H9 (cell line): ENCODE results near the gene DSCAM. TPM values are rescaled to one million over a fixed set of nuclear protein-coding genes. Genes with fewer than 3 reads are reported as not detected.

Source experiments
- DNase-seq: peaks from one replicate; pipeline ENCODE4 v3.0.0-alpha.2; 2017
- H2AFZ ChIP-seq: one replicate; pipeline ENCODE4 v1.6.1; 2013; ENCODE audit warnings: mild to moderate bottlenecking, low read length, control low read depth, moderate library complexity
- H2AK5ac ChIP-seq: 2 replicates; pipeline ENCODE4 v1.6.1; 2013; ENCODE audit warnings: low read length, control low read depth, mixed read lengths; ENCODE audit not compliant: insufficient read length
- H2BK120ac ChIP-seq: one replicate; pipeline ENCODE4 v1.6.1; 2013; ENCODE audit warnings: low read depth, mild to moderate bottlenecking, low read length, control low read depth, inconsistent platforms; ENCODE audit not compliant: poor library complexity, severe bottlenecking
- H2BK12ac ChIP-seq: 2 replicates; pipeline ENCODE4 v1.6.1; 2013; ENCODE audit warnings: low read length, control low read depth, mixed read lengths, low read depth; ENCODE audit not compliant: insufficient read length
- H2BK15ac ChIP-seq: 2 replicates; pipeline ENCODE4 v1.6.1; 2013; ENCODE audit warnings: low read depth, low read length, control low read depth
- H2BK20ac ChIP-seq: one replicate; pipeline ENCODE4 v1.6.1; 2013; ENCODE audit warnings: low read depth, mild to moderate bottlenecking, low read length, control low read depth, inconsistent platforms; ENCODE audit not compliant: poor library complexity, severe bottlenecking
- H2BK5ac ChIP-seq: 2 replicates; pipeline ENCODE4 v1.6.1; 2013; ENCODE audit warnings: low read length, control low read depth, mixed read lengths; ENCODE audit not compliant: insufficient read length
- H3K14ac ChIP-seq: 2 replicates; pipeline ENCODE4 v1.6.1; 2013; ENCODE audit warnings: low read length, control low read depth; ENCODE audit not compliant: insufficient read depth
- H3K18ac ChIP-seq: 2 replicates; pipeline ENCODE4 v1.6.1; 2013; ENCODE audit warnings: low read depth, mild to moderate bottlenecking, mixed read lengths, low read length, control low read depth; ENCODE audit not compliant: insufficient read length
- H3K23ac ChIP-seq: 2 replicates; pipeline ENCODE4 v1.6.1; 2013; ENCODE audit warnings: low read length, control low read depth, mixed read lengths, low read depth; ENCODE audit not compliant: insufficient read length
- H3K23me2 ChIP-seq: 2 replicates; pipeline ENCODE4 v1.6.1; 2013; ENCODE audit warnings: low read depth, mild to moderate bottlenecking, mixed read lengths, low read length, control low read depth; ENCODE audit not compliant: insufficient read length, poor library complexity, severe bottlenecking
- H3K27ac ChIP-seq: 2 replicates; pipeline ENCODE4 v1.5.1; 2013; ENCODE audit warnings: low read length, control low read depth, mixed read lengths, low read depth; ENCODE audit not compliant: insufficient read length
- H3K27me3 ChIP-seq: 2 replicates; pipeline ENCODE4 v1.6.1; 2013; ENCODE audit warnings: low read length, control low read depth, inconsistent platforms; ENCODE audit not compliant: insufficient read depth
- H3K4ac ChIP-seq: 2 replicates; pipeline ENCODE4 v1.6.1; 2013; ENCODE audit warnings: low read depth, mild to moderate bottlenecking, control low read depth, inconsistent platforms, low read length, moderate library complexity
- H3K4me1 ChIP-seq: 2 replicates; pipeline ENCODE4 v1.6.1; 2013; ENCODE audit warnings: low read length, control low read depth, inconsistent platforms; ENCODE audit not compliant: insufficient read depth
- H3K4me2 ChIP-seq: 2 replicates; pipeline ENCODE4 v1.6.1; 2013; ENCODE audit warnings: low read length, control low read depth, mixed read lengths; ENCODE audit not compliant: insufficient read length, insufficient read depth
- H3K56ac ChIP-seq: 2 replicates; pipeline ENCODE4 v1.6.1; 2013; ENCODE audit warnings: low read depth, mild to moderate bottlenecking, mixed read lengths, low read length, control low read depth; ENCODE audit not compliant: insufficient read length
- H3K79me1 ChIP-seq: 2 replicates; pipeline ENCODE4 v1.6.1; 2013; ENCODE audit warnings: low read depth, mild to moderate bottlenecking, moderate library complexity, low read length, control low read depth, inconsistent platforms; ENCODE audit not compliant: insufficient read depth, poor library complexity, severe bottlenecking
- H3K79me2 ChIP-seq: 2 replicates; pipeline ENCODE4 v1.6.1; 2013; ENCODE audit warnings: low read length, control low read depth, inconsistent platforms; ENCODE audit not compliant: insufficient read depth
- H3K9ac ChIP-seq: 2 replicates; pipeline ENCODE4 v1.6.1; 2013; ENCODE audit warnings: low read length, control low read depth, mixed read lengths; ENCODE audit not compliant: insufficient read length; ENCODE audit errors: extremely low read depth
- H3K9me3 ChIP-seq: one replicate; pipeline ENCODE4 v1.6.1; 2013; ENCODE audit warnings: low read depth, low read length, inconsistent platforms; ENCODE audit not compliant: control insufficient read depth
- H3T11ph ChIP-seq: one replicate; pipeline ENCODE4 v1.6.1; 2013; ENCODE audit warnings: mild to moderate bottlenecking, low read length, control low read depth, inconsistent platforms
- H4K20me1 ChIP-seq: one replicate; pipeline ENCODE4 v1.6.1; 2013; ENCODE audit not compliant: control insufficient read depth, insufficient read length, insufficient read depth
- H4K5ac ChIP-seq: 2 replicates; pipeline ENCODE4 v1.6.1; 2013; ENCODE audit warnings: low read depth, mild to moderate bottlenecking, mixed read lengths, low read length, control low read depth; ENCODE audit not compliant: insufficient read length
- H4K8ac ChIP-seq: replicated peaks from 2 replicates; pipeline ENCODE4 v1.6.1; 2013; ENCODE audit warnings: low read length, control low read depth, mixed read lengths, low read depth; ENCODE audit not compliant: insufficient read length
- H4K91ac ChIP-seq: 2 replicates; pipeline ENCODE4 v1.6.1; 2013; ENCODE audit warnings: low read depth, mild to moderate bottlenecking, moderate library complexity, mixed read lengths, low read length, control low read depth; ENCODE audit not compliant: insufficient read length
- H3K27ac Mint-ChIP-seq, 3 experiments: 2 replicates in 2 of 3; 3 replicates in 1 of 3; pipeline ENCODE4 v1.8.0; 2020 to 2021; ENCODE audit warnings: mixed read lengths in 3 of 3, mild to moderate bottlenecking in 1 of 3, moderate library complexity in 1 of 3
- H3K27me3 Mint-ChIP-seq: 2 replicates; pipeline ENCODE4 v1.8.0; 2021; ENCODE audit warnings: low read depth, mild to moderate bottlenecking, moderate library complexity, mixed read lengths
- H3K36me3 Mint-ChIP-seq, 3 experiments: 2 replicates in 2 of 3; 3 replicates in 1 of 3; pipeline ENCODE4 v1.8.0; 2020 to 2021; ENCODE audit warnings: low read depth in 3 of 3, mixed read lengths in 3 of 3; ENCODE audit not compliant: insufficient read depth in 1 of 3
- H3K4me1 Mint-ChIP-seq, 2 experiments: 2 replicates each; pipeline ENCODE4 v1.8.0; 2020; ENCODE audit warnings: mixed read lengths in 2 of 2
- H3K4me3 Mint-ChIP-seq, 2 experiments: 2 replicates in 1 of 2; 3 replicates in 1 of 2; pipeline ENCODE4 v1.8.0; 2020 to 2021; ENCODE audit warnings: mild to moderate bottlenecking in 2 of 2, mixed read lengths in 2 of 2, moderate library complexity in 1 of 2
- H3K9me3 Mint-ChIP-seq, 2 experiments: 2 replicates in 1 of 2; 3 replicates in 1 of 2; pipeline ENCODE4 v1.8.0; 2020; ENCODE audit warnings: mild to moderate bottlenecking in 2 of 2, mixed read lengths in 2 of 2, moderate library complexity in 1 of 2
- WGBS: extraction: QIAGEN DNeasy Blood & Tissue Kit; methylation state at CpG from one replicate; pipeline ENCODE4 v1.1.7; 2013; ENCODE audit warnings: missing lambda C conversion rate, low lambda C conversion rate, mixed read lengths; ENCODE audit not compliant: insufficient read length; ENCODE audit errors: extremely low coverage; 5-methylcytosine and 5-hydroxymethylcytosine counted together
- total RNA-seq: library from RNA; stranded (reverse); gene quantifications from 2 replicates; pipeline ENCODE4 v1.2.1, GENCODE V29; 2021
- TF ChIP-seq, protein P1 (sequence below): fragments of 200-600 bp; sonication (generic); conservative IDR thresholded peaks from 3 replicates; pipeline ENCODE4 v1.8.0; 2021; ENCODE audit warnings: antibody characterized with exemption, mild to moderate bottlenecking

DSCAM gene
- total RNA-seq, 1 experiment from 2014 or later: 0.17 TPM

DNA sequence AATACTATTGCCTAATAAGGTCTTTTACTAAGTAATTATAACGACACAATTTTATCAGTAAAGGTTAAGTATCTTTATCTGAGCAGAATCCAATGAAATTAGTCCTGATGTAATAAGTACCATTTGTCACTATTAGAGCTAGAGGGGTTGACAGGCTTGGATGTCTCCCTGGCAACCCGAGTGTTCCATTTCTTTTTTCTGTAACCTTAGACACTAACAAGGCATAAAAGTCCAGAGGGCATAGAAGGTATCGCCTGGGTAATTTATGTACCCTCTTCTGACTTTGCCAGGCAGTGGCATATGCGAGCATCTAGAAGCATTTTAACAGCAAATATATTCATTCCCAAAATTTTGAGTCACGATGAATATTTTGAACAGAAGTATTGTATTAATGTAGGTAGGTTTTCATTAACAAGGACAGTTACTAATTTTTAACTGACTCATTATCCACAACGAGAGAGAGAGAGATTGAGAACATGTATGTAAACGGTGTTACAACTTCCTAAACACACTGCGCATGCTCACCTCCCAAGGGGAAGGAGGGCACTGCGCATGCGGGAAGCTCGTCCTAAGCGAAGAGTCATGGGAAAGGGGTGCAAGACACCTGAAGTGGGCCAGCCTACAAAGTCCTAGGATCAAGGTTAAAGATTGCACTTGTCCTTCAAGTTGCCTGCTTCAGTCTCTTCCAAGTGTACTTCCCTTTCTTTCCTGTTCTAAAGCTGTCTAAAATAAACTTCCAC is 423.9 kb downstream of the DSCAM start:
- H3K27me3 Mint-ChIP-seq: no peaks in the 10 kb centered on the region; the same call in 1 of the 2 replicates
- no peak overlapping the region for H3K9ac ChIP-seq

More for the DNA sequence above, 423.9 kb downstream of the DSCAM start:
- Histone ChIP-seq H4K5ac (no peak overlapping the region), H3K4me1 (no peaks in the 10 kb centered on the region), H3K18ac (no peak overlapping the region), H3K23ac (no peak overlapping the region), H3K4me2 (no peak overlapping the region), H2BK20ac (no peak overlapping the region), H2AFZ (no peak overlapping the region), H3K79me1 (no peaks in the 10 kb centered on the region), H4K91ac (no peak overlapping the region), H3K79me2 (no peaks in the 10 kb centered on the region), H3K14ac (no peak overlapping the region), H3T11ph (no peak overlapping the region), H2BK120ac (no peak overlapping the region), H3K9me3 (no peaks in the 10 kb centered on the region), H2AK5ac (no peak overlapping the region), H4K20me1 (no peaks in the 10 kb centered on the region), H3K4ac (no peak overlapping the region), H2BK12ac (no peak overlapping the region), H3K27ac (no peak overlapping the region), H2BK15ac (no peak overlapping the region), H3K56ac (no peak overlapping the region), H3K27me3 (no peaks in the 10 kb centered on the region), H3K23me2 (no peaks in the 10 kb centered on the region), H4K8ac (no peak overlapping the region), H2BK5ac (no peak overlapping the region)
- Mint-ChIP-seq H3K4me3 (no peak overlapping the region), H3K36me3 (peaks cover 0 to 7% (median 2%) of the 10 kb centered on the region in 3 experiments; a peak in 5 of 7 replicates), H3K27ac (no peak overlapping the region), H3K4me1 (peaks cover 9 to 10% of the 10 kb centered on the region in 2 experiments), H3K9me3 (peaks cover 7 to 15% of the 10 kb centered on the region in 2 experiments)
- no CpG with 5 or more reads among the region's 12 CpGs for WGBS
- TF ChIP-seq, protein P1, sequence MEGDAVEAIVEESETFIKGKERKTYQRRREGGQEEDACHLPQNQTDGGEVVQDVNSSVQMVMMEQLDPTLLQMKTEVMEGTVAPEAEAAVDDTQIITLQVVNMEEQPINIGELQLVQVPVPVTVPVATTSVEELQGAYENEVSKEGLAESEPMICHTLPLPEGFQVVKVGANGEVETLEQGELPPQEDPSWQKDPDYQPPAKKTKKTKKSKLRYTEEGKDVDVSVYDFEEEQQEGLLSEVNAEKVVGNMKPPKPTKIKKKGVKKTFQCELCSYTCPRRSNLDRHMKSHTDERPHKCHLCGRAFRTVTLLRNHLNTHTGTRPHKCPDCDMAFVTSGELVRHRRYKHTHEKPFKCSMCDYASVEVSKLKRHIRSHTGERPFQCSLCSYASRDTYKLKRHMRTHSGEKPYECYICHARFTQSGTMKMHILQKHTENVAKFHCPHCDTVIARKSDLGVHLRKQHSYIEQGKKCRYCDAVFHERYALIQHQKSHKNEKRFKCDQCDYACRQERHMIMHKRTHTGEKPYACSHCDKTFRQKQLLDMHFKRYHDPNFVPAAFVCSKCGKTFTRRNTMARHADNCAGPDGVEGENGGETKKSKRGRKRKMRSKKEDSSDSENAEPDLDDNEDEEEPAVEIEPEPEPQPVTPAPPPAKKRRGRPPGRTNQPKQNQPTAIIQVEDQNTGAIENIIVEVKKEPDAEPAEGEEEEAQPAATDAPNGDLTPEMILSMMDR: no peak
- no peak for DNase-seq
